ENCODE data around the gene METTL2B.
A peak's percentile ranks its signal among the peaks of the same experiment; 100 is the strongest.

DNA sequence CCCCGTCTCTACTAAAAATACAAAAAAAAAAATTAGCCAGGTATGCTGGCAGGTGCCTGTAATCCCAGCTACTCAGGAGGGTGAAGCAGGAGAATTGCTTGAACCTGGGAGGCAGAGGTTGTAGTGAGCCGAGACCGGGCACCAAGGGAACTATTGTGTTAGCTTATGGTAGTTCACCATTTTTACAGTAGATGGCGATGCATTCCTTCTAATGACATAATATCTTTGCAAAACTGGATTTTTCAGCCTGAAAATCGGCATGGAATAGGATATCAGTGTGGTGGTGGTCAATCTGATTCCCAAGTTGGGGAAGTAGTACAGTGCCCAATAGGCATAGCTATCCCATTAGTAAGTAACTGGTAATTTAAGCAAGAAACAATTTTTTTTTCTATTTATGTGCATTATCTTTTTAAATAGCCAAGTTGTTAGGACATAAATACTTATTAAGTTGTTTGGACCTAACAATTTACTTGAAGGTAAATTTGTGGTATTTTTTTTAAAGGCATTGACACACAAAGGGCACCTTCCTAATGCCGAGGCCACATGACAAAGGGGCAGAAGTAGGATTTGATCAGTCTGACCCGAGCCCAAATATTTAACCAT lies 49.2 kb upstream of the METTL2B start:
- TF ChIP-seq, protein P1, sequence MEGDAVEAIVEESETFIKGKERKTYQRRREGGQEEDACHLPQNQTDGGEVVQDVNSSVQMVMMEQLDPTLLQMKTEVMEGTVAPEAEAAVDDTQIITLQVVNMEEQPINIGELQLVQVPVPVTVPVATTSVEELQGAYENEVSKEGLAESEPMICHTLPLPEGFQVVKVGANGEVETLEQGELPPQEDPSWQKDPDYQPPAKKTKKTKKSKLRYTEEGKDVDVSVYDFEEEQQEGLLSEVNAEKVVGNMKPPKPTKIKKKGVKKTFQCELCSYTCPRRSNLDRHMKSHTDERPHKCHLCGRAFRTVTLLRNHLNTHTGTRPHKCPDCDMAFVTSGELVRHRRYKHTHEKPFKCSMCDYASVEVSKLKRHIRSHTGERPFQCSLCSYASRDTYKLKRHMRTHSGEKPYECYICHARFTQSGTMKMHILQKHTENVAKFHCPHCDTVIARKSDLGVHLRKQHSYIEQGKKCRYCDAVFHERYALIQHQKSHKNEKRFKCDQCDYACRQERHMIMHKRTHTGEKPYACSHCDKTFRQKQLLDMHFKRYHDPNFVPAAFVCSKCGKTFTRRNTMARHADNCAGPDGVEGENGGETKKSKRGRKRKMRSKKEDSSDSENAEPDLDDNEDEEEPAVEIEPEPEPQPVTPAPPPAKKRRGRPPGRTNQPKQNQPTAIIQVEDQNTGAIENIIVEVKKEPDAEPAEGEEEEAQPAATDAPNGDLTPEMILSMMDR (IDR thresholded peaks at IDR 0.05; ENCODE audit: low read depth, low read length): peak; percentile 65
- TF ChIP-seq POLR2A (IDR thresholded peaks at IDR 0.05; ENCODE audit: extremely low read depth, insufficient read length): no peak

All from NB4 (cell line).